ENCODE data around the gene CDK12. TPM values are rescaled to one million over a fixed set of nuclear protein-coding genes. Genes with fewer than 3 reads are reported as not detected.

Gene CDK12
- total and polyA plus RNA-seq, 9 of the 15 experiments (the other 6 are each of a cell fraction or from before 2014, with no cell fraction given), result 3.4 to 65.6 (median 36.8) TPM

- TF ChIP-seq ZBTB49 (CRISPR knock-in tag; IDR thresholded peaks at IDR 0.05; ENCODE audit: borderline replicate concordance) (no peak), KLF13 (tag; IDR thresholded peaks at IDR 0.05; ENCODE audit: borderline replicate concordance, low read depth) (peak; percentile 60; the same call in 1 of the 2 replicates), LCOR (CRISPR knock-in tag; IDR thresholded peaks at IDR 0.05) (peak; percentile 70), BRF1 (IDR thresholded peaks at IDR 0.05; ENCODE audit: borderline replicate concordance, extremely low read depth, insufficient read length) (no peak), FOXJ3 (CRISPR knock-in tag; IDR thresholded peaks at IDR 0.05) (no peak), ZNF511 (CRISPR knock-in tag; IDR thresholded peaks at IDR 0.05) (no peak; the same call in 1 of the 2 replicates)
These were observed 10.3 kb upstream of the CDK12 start, which contains the start of gene MED1 (continued) for GRCh38 chr17:39450847-39451581.

GRCh38 chr17:39455919-39456318 lies 5.4 kb upstream of the CDK12 start:
- Histone ChIP-seq H2AFZ (ENCODE audit: low read depth, low read length) (no peak overlapping the region), H3K9me1 (ENCODE audit: control insufficient read depth, insufficient read depth, low read length) (no peaks in the 10 kb centered on the region), H3K9ac (ENCODE audit: insufficient read depth in 1 of 2, low read depth in 2 of 2, low read length in 2 of 2) (no peak overlapping the region), H3K9me3 (replicated peaks; ENCODE audit: control insufficient read depth, insufficient read depth, low read depth, low read length) (no peaks in the 10 kb centered on the region), H3K79me2 (ENCODE audit: control insufficient read depth, insufficient read depth, low read length) (peaks cover 5% of the 10 kb centered on the region), H3K27me3 (ENCODE audit: control insufficient read depth in 2 of 2, insufficient read depth in 2 of 2, low read length in 2 of 2) (no peaks in the 10 kb centered on the region), H3K27ac (ENCODE audit: extremely low read depth, low read depth, low read length) (no peak overlapping the region), H3K4me2 (ENCODE audit: insufficient read depth, low read length) (no peak overlapping the region), H3K4me3 (no peak overlapping the region), H3K36me3 (ENCODE audit: control insufficient read depth, insufficient read depth, low read length) (no peaks in the 10 kb centered on the region), H3K4me1 (replicated peaks in 1 of 2; ENCODE audit: control insufficient read depth in 2 of 2, insufficient read depth in 2 of 2, low read length in 2 of 2) (peaks cover 0 to 17% of the 10 kb centered on the region in 2 experiments; a peak in 4 of 5 replicates), H4K20me1 (replicated peaks; ENCODE audit: control insufficient read depth, insufficient read depth, low read length) (no peaks in the 10 kb centered on the region)
- FAIRE-seq (no peak), DNase-seq (ENCODE audit: extremely low read depth in 1 of 4, low spot score in 3 of 4) (no peak), ATAC-seq (no peak)
- TF ChIP-seq ZNF121 (CRISPR knock-in tag; conservative IDR thresholded peaks at IDR 0.05) (peak; percentile 43), ZNF444 (CRISPR knock-in tag; IDR thresholded peaks at IDR 0.05) (no peak)
- CTCF ChIA-PET (ENCODE audit: low intra/inter-chr PET ratio), result no interaction called here
- in situ Hi-C loops (cut with MboI), result no loop called here
- no TSS peak for BruUV-seq (replicated peaks)
- 58% methylated on average over 4 of the region's 4 CpGs for WGBS (ENCODE audit: insufficient coverage, low coverage, missing lambda C conversion rate)
- intact Hi-C loops (cut with micrococcal nuclease), result no loop called here
- POLR2A ChIA-PET, result no interaction called here

Data from K562 (cell line).